ENCODE results near the gene SPATS2L.
"Not testable (repeated sequence)": the region's sequence is repeated elsewhere in the genome, so short reads cannot be mapped to it uniquely, and the experiment has no call there.

The SPATS2L gene

DNA sequence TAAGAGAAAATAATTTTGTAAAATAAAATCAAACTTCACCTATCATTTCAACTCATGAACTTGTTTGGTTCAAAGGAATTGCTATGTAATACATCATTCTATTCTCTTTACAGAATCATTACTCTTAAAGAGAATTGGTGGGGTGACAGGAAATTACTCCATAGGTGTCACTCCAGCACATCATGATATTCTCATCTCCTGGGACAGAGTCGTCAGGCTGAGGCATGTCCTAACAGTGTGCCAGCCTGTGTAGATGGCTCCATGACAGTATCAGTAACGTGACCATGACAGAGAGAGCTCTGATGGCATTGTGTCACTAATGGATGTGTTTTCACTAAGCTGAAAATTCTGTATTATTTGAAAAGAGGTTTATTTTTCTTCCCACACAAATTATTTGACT is 13.9 kb downstream of the SPATS2L start:
- no peak for DNase-seq (ENCODE audit: low spot score)

DNA sequence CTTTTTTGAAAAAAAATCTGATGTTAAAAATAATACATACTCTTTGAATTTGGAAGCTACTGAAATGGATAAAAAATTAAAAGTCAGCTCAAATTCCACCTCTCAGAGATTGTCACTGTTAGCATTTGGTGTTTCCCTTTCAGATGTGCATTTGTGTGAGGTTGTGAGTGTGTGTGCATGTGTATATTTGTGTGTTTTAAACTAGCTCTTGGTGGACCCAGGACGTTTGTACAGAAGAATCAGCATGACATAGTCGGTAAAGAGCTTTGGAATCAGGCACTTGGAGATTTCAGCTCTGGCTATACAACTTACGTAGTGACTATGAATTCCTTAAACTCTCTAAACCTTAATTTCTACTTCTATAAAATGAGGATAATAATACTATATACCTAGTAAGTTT is 14.5 kb downstream of the SPATS2L start:
- no peak for DNase-seq (ENCODE audit: low spot score)

DNA sequence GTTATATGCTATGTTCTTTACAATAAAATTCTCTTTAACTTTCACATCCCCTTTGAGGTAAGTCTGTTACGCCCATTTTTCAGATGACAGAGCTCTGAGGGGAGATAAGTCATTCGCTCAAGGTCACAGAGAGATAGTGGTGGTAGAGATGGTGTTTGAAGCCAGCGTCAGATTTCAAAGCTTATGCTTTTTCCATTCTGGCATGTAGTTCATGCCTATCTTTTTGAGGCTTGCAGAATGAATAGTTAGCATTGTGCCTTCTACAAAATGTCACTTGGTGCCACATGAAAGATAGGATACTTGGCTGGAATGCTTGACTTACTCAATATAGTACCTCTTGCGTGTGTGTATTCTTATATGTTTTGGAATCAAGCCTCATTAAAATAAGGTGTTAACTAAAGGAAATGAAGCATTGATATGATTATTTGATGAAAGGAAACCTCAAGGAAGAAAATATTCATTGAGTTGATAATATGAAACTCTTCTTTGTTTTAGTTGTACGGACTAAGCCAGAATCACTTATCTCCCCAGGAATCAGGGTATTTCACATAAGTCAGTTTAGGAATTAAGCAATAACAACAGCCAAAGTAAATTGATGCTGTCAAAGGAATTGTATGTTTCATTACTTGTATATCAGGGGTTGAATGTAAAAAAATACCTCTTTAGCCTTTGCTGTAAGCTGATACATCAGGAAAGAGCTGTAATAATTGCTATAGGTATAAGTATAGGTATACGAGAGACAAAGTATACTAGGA is 15.5 kb downstream of the SPATS2L start:
- DNase-seq (ENCODE audit: low spot score), result no peak

DNA sequence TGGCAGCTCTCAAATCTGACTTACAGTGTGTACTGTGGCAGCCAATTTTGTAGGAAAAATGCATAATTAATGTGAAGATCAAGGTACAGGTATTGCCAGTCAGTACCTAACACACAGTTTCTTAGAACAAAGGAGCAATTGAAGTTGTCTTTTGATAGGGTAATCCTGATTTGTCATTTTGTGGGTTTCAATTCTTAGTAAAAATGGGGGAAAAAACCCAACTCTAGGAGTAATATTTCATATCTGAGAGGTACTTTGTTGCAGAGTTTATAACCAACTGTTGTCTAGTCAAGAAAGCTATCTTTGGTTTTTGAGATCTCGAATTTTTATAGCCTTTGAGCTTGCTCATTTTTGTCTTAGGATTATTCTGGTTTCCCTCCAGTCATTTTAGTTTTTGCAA is 16.1 kb downstream of the SPATS2L start:
- DNase-seq (ENCODE audit: low spot score), result no peak

DNA sequence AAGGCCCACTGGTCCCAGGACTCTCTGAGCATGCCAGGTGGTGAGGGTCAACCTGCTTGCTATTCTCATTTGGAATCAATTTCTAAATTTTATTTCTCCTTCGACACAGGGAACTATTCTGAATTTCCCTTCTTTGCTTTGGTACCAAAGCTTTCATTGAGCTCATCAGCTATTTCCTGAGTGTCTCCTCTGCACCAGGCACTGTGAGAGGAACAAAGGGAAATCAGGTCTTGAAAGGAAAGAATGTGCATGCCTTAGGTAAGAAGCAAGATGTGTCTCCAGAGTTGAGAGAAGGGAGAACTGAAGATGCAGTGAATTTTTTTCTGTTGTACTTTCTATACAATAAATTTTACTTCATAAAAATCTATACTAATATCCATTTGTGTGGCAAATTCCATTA is 17.9 kb downstream of the SPATS2L start:
- DNase-seq (ENCODE audit: low spot score), result no peak

DNA sequence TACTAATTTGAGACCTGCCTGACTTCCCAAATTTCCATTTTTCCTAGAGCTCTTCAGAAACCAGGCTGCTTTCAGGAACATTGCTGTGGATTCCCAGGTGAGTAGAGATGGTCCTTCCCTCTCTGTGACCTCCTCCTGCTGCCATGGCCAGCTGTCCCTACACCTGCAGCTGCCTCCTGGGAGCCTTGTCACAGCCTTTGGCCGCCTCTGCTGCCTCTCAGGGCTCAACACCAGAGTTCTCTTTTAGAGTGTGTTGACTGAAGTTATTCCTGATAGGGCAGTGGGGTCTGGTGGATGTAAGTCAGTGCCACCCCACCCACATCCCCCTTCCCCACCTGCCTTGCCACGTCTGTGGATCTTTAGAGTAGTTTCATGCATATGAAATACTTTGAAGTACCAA is 22.9 kb downstream of the SPATS2L start:
- DNase-seq (ENCODE audit: low spot score), result no peak

DNA sequence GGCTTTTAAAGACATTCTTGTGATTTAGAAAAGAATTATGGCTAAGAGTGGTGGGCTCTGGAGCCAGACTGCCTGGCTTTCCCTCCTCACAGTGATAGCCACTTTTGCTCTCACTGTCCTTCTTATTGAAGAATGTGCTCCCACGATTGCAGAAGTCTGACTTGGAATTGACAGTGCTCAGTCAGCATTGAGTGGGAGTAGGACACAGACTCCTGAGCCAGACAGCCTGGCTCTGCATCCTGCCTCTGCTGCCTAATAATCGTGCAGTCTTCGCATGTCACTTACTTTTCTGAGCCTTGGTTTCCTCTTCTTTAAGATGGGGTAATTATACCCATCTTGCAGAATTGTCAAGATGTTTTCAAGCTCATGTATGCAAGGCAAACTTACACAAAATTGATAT is 23.3 kb downstream of the SPATS2L start:
- DNase-seq (ENCODE audit: low spot score), result no peak

DNA sequence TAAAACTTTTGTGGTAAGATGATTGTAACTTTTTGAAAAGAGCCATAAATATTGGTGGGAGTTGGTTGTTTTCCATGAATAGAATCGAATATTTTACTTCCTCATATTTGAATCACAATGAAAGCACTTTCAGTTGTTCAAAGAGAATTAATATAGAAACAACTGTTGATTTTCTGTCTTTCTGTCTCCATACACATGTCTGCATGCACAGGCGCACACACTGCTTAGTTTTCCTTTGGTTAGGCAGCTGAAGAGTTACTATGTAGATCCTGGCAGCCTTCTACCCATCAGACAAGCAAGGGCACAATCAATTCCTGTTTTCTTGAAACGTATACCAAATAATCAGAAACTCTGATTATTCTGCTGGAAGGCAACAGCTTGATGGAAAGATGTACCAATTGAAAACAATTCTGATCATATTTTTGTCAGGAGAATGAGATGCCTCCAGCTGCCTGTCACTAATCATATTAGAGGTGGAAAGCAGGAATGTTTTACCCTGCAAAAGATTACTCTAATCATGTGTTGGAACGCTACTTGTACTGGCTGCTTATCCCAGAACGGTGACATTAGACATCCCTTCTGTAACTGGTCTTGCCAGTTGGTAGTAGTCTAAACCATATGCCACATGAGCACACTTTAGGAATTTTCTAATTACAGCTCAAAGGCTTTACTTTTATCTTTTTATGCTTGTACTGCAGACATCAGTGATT is 24.0 kb downstream of the SPATS2L start:
- DNase-seq (ENCODE audit: low spot score), result no peak

DNA sequence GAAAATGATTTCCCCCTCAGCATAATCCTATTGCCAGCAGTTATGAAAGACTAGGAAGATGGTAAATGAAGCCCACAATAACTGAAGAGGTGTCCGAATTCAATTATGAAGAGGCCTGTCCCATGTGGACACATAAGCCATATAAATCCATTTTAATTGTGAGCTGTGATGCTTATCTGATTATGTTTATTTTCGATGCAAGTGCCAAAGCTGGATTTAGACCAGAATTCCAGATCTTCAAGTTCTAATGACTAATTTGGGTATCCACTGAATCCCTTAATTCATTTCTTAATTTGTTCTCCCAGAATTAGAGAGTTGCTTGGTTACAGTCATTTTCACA is 24.5 kb downstream of the SPATS2L start:
- no peak for DNase-seq (ENCODE audit: low spot score)

DNA sequence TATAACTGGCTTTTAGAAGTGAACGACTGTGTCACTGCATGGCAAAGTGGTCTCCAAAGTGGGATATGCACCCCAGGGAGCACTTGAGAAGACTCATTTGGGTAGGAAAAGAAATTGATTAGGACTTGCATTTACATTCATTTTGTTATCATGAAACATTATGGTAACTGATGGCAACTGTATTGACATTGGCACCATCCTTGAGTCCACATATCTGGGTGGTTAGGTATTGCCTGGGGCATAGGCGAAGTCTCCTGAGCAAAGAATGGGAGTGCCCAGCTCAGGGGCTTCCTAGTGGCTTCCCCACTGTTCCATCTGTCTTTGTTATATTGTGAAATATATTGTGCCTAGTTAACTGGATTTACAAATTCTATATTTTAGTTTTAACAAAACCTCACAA is 29.2 kb downstream of the SPATS2L start:
- DNase-seq (ENCODE audit: low spot score), result no peak

DNA sequence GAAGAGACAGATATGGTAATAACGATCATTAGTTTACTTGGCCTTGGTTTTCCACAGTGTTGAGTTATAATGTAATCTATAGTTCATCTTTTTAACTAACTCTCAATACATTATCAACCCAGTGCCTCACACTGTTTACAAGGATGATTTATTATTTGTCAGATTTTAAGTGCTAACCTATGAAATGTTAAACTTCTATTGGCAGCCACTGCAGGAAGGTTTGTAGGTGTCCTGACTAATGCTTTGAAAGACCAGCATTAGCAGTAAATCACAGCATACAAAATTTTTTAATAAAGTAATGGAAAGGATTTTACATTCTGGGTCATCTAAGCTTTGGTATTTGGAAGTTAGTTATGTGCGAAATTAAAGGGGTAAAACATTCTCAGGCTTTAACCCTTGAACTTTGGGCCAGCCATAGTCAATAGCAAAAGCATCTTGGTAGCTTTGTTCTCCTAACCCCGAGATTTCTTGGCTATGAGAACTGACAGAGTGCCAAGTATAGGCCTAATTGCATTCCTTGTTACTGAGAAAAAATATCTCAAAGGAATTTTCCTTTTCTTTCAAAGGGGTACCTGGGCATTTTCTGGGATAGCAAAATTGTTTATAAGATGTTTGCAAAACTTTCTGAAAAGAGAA is 30.6 kb downstream of the SPATS2L start:
- DNase-seq (ENCODE audit: low spot score), result no peak

DNA sequence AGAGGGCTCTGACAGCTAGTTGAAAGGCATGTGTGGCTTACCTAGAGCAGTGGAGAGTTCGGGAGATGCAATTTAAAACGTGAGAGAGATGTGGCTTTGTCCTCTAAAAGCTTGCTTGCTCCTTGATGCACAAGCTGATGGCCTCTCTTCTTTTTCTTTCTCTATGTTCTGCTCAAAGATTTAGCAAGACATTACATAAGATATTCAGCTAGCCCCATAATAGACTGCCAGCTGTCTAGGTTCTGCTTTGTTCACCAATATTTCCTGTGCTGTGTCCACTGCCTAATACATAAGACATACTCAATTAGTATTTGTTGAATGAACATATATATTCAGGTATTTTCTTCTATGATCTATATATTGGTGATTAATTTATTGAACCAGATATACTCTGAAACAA is 31.1 kb downstream of the SPATS2L start:
- no peak for DNase-seq (ENCODE audit: low spot score)

DNA sequence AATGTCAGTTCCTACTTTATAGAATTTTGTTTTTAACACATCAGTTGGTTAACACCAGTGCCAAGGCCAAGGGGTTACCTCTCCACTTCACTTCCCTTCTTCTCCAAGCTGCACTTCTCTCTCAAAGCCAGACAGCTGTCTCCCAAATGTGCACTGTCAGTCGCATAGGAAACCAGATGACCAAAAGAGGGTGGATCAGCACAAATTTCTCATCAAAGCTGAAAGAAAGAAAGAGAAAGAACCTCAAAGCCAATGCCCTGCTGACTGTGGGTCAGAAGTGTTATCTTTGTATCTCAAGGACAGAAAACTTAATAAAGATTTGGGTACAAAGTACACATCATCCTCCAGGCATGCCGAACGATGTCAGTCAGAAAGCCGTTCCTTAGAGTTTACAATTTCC is 32.2 kb downstream of the SPATS2L start:
- DNase-seq (ENCODE audit: low spot score), result no peak

DNA sequence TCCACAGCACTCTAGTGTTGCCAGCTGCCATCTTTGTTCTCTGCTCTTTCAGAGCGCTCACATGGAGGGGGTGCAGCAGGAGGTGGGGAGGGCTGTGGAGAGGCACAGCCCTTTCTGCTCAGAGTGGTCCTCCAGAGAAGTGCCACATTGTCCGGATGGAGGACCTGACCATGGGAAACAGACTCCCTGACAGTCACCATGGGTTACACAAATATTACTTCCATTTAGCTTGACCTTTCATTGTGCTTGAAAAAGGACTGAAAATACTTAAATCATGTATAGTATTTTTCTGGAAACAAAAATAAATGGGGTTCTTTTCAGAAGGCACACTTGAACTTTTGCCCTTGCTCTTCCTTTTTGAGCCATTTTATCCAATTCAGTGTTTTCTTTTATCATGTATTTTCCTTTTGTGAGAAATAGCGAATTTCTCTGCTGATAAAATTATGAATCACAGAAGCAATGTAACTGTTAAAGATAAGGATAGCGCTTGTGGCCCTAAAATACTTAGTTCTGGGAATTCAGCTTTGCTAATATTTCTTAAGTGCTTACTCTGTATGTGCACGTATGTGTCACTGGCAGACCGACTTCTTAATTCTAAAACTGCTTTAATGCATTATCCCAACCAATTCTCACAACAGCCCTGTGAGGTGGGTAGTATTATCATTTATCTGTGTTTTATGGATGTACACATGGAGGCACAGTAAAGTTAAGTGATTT is 34.2 kb downstream of the SPATS2L start:
- DNase-seq (ENCODE audit: low spot score), result no peak

DNA sequence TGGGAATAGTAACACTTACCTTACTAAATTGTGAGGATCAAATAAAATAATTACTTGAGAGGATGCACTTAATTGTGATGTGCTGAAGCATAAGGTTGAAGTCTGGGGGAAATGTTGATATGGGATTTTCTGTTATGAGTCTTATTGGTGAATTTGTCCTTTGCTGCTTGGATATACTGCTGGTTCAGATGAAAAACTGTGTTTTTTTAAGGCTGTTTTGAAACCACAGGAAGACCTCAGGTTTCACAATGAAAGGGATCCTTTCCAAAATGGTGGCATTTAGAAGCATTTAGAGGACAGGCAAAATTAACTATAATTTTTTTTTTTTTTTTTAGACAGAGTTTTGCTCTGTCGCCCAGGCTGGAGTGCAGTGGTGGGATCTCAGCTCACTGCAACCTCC is 34.9 kb downstream of the SPATS2L start:
- no peak for DNase-seq (ENCODE audit: low spot score)

DNA sequence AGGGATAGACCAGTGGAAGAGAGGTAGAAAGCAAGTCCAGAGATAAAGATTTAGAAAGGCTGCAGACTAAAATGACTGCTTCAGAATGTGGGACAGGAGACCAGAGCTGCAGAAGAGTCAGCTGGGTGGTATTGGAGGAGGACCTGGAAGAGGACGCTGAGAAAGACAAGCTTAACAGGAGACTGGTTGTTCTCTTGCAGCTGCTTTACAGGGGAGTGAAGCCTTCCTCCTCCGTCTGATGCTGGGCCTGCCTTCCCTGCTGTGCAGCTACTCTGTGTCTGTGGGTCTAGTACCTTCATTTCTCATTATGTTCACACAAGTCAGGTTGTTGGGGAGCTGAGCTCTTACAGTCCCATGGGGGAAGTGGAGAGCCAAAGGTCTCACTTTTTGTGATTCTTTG is 35.7 kb downstream of the SPATS2L start:
- no peak for DNase-seq (ENCODE audit: low spot score)

DNA sequence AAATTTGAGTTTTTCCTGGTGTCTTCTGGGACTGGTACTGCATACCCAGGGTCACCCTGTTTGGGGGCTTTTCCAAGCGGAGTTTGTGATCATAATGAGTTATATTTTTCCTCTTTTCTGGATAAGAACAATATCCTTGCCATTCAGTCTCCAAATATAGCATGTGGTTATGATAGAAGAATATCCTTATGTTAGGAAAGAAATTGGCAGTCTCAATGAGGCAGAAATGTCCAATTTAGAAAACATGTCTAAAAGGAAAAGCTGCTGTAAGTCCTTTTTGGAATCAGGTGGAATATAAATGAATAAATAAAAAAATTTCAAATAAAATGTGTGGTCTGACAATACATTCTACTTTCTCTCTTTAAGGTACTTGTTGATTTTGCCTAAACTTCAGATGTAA is 36.2 kb downstream of the SPATS2L start:
- no peak for DNase-seq (ENCODE audit: low spot score)

DNA sequence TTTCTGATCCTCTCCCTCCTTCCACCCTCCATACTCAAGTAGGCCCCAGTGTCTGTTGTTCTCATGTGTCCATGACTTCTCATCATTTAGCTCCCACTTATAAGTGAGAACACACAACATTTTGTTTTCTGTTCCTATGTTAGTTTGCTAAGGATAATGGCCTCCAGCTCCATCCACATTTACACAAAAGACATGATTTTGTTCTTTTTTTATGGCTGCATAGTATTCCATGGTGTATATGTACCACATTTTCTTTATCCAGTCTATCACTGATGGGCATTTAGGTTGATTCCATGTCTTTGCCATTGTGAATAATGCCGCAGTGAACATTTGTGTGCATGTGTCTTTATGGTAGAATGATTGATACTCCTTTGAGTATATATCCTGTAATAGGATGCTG is 37.7 kb downstream of the SPATS2L start:
- not testable (repeated sequence) for DNase-seq (ENCODE audit: low spot score)

DNA sequence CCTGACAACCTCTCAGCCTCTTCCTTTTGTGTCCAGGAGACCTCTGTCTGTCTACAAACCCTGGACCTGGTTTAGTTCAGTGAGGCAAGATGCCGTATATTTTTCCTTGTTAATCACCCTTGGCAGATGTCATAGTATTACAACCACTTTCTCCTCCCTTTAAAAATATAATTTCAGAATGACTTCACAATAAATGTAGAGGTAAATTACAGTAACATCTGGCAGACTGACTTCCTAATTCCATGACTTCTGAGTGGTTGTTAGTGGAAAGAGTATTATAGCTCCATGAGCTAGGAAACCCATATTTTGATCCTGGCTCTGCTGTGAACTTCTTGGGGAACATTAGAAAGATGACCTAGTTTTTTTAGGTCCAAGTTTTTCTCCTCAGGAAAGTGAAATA is 39.5 kb downstream of the SPATS2L start:
- DNase-seq (ENCODE audit: low spot score), result no peak

DNA sequence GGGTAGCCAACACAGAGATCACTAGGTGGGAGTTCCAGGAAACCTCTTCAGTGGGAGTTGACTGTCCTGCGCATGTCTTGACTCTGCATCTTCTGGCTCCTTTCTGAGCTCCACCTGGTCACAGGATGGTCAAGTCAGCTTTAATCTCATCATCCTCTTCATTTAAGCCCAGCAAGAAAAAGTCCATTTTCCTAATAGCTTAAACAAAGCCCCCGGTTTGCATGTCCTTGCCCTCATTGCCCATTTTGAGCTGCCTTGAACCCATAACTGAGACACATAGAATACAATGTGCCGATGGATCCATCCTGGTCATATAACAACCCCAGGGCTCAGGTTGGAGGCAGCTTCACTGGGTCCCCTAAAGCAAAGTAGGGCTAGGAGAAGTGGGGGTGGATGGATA is 40.8 kb downstream of the SPATS2L start:
- no peak for DNase-seq (ENCODE audit: low spot score)

DNA sequence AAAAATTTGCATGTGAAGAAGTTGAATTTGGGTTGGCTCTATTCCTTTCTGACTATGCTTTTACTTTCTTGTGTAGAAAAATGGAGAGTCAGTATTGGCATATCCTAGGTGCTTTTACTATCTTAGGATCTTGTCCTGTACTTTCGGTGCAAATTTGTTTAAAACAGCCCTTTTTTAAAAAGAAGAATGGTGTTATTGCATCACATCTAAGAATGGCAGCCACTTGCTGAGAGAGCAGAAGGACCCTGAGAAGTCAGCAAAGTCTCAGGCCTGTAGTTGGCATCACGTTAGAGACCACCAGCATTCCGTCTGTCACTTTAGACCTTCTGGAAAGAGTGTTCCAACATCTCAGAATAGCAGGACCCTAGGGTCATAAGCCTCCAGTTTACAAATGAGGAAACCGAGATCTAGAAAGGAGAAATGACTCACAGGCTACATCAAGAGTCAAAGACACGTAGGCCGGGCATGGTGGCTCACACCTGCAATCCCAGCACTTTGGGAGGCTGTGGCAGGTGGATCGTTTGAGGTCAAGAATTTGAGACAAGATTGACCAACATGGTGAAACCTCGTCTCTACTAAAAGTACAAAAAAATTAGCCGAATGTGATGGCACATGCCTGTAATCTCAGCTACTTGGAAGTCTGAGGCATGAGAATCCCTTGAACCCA is 42.5 kb downstream of the SPATS2L start:
- DNase-seq (ENCODE audit: low spot score), result no peak

DNA sequence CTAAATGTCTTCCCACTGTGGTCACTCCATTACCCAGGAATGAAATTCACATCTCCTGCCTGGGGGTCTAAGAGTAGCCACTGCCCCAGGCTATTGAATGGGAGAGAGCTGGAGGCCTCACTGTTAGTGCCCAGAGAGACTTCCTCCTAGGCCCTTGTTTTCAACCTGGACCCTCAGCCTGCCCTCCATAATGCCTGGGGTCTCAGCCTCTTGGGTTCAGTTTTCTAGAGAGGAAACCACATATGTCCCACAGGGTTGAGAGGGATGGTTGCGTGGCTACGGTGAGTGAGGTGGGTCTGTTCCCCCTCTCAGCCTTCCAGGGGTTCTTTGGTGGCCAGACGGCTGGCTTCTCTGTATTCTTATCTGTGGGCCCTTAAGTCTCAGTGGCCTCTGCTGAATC is 43.4 kb downstream of the SPATS2L start:
- DNase-seq (ENCODE audit: low spot score), result no peak

Measured in globus pallidus (tissue), 1 donor.